ENCODE data around the gene CDX4. TPM values are rescaled to one million over a fixed set of nuclear protein-coding genes. Genes with fewer than 3 reads are reported as not detected.

CDX4 gene
- total RNA-seq, 2 experiments from 2014 or later: not detected

DNA sequence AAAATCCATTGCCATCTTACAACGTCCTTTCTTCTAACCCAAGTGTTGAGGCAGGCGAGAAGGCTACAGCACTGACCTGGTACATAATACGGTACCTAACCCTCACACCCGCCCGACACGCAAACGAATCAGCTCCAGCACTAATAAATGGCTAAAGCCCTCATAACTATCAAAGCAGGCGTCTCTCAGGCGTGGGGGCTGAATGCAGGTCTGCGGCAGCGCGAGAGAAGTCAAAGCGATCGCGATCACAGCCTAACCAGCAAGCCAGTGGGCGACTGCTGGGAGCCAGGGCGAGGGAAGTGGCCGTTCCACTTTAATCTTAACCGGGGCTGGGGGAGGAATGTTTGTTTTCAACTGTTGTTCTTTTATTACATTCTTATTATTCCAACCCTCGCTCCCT is 1.5 kb downstream of the CDX4 start:
- Mint-ChIP-seq H3K27me3 (peaks cover 76% of the 10 kb centered on the region), H3K36me3 (ENCODE audit: low read depth) (no peaks in the 10 kb centered on the region), H3K27ac (no peak overlapping the region), H3K4me3 (no peak overlapping the region), H3K9me3 (no peaks in the 10 kb centered on the region), H3K4me1 (ENCODE audit: low read depth) (no peaks in the 10 kb centered on the region)
- no peak overlapping the region for H3K27ac ChIP-seq (ENCODE audit: low read depth in 1 of 2, low read length in 2 of 2)
- no peak for DNase-seq
- no peak overlapping the region for H3K4me3 ChIP-seq (ENCODE audit: low read length)
- peaks cover 0 to 12% of the 10 kb centered on the region in 2 experiments for H3K9me3 ChIP-seq (ENCODE audit: control insufficient read depth in 1 of 2, insufficient read depth in 1 of 2, low read length in 2 of 2)
- TF ChIP-seq, protein P1, sequence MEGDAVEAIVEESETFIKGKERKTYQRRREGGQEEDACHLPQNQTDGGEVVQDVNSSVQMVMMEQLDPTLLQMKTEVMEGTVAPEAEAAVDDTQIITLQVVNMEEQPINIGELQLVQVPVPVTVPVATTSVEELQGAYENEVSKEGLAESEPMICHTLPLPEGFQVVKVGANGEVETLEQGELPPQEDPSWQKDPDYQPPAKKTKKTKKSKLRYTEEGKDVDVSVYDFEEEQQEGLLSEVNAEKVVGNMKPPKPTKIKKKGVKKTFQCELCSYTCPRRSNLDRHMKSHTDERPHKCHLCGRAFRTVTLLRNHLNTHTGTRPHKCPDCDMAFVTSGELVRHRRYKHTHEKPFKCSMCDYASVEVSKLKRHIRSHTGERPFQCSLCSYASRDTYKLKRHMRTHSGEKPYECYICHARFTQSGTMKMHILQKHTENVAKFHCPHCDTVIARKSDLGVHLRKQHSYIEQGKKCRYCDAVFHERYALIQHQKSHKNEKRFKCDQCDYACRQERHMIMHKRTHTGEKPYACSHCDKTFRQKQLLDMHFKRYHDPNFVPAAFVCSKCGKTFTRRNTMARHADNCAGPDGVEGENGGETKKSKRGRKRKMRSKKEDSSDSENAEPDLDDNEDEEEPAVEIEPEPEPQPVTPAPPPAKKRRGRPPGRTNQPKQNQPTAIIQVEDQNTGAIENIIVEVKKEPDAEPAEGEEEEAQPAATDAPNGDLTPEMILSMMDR (IDR thresholded peaks at IDR 0.05): no peak
- H3K27me3 ChIP-seq (ENCODE audit: control insufficient read depth in 1 of 2, insufficient read depth in 2 of 2, low read length in 2 of 2): peaks cover 18 to 36% of the 10 kb centered on the region in 2 experiments
- no peaks in the 10 kb centered on the region for H3K4me1 ChIP-seq (ENCODE audit: insufficient read depth, low read length)
- ATAC-seq (ENCODE audit: poor library complexity): no peak
- intact Hi-C loops (cut with DNase I, micrococcal nuclease): no loop called here
- H3K36me3 ChIP-seq (ENCODE audit: insufficient read depth, low read length): no peaks in the 10 kb centered on the region
- ChIA-PET POLR2A (no interaction called here), CTCF (no interaction called here)

DNA sequence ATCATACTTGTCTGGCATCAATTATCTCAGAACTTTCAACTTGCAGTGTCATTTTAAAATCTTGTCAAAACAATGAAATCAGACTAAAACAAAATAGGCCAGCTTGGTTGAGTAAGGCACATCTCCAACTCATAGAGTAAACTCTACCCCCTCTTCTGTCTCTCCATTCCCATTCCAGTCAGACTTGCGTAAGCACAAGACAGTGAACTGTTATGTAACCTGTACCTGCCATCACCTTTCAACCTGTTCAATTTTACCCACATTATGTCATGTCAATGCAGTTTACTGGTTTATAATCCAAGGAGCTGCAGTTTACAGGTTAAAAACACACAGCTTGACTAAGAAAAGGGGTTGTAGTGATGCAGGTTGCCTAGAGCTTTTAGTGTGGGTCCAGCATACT is 8.3 kb downstream of the CDX4 start:
- Mint-ChIP-seq H3K4me3 (no peak overlapping the region), H3K9me3 (no peaks in the 10 kb centered on the region), H3K27ac (no peak overlapping the region), H3K27me3 (peaks cover 22% of the 10 kb centered on the region), H3K36me3 (ENCODE audit: low read depth) (no peaks in the 10 kb centered on the region), H3K4me1 (ENCODE audit: low read depth) (no peaks in the 10 kb centered on the region)
- H3K27me3 ChIP-seq (ENCODE audit: control insufficient read depth in 1 of 2, insufficient read depth in 2 of 2, low read length in 2 of 2): peaks cover 0 to 4% of the 10 kb centered on the region in 2 experiments
- H3K4me1 ChIP-seq (ENCODE audit: insufficient read depth, low read length): no peaks in the 10 kb centered on the region
- no peak for DNase-seq
- ChIA-PET POLR2A (no interaction called here), CTCF (no interaction called here)
- no peak for ATAC-seq (ENCODE audit: poor library complexity)
- TF ChIP-seq, protein P1 (IDR thresholded peaks at IDR 0.05): no peak
- H3K4me3 ChIP-seq (ENCODE audit: low read length): no peak overlapping the region
- H3K27ac ChIP-seq (ENCODE audit: low read depth in 1 of 2, low read length in 2 of 2): no peak overlapping the region
- H3K9me3 ChIP-seq (ENCODE audit: control insufficient read depth in 1 of 2, insufficient read depth in 1 of 2, low read length in 2 of 2): no peaks in the 10 kb centered on the region
- no peaks in the 10 kb centered on the region for H3K36me3 ChIP-seq (ENCODE audit: insufficient read depth, low read length)
- intact Hi-C loops (cut with DNase I, micrococcal nuclease): no loop called here

DNA sequence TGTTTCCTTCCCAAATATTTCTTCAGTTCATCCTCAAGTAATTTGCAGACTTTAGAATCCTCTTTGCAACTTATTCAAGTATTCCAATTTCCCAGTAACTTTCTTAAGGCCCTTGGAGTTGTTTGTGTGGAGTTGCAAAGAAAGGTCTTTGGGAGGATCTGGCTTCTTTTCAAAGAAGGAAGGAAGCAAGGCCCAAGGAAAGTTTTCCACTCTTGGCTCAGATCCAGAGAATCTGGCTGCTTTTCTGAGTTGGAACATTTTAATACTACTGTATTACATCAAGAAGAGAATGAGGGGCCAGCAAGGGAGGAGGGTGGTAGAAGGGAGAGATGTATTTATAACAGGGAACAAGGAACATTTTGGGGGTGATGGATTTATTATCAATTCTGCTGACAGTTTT is 10.5 kb downstream of the CDX4 start:
- no peaks in the 10 kb centered on the region for H3K27me3 ChIP-seq (ENCODE audit: control insufficient read depth in 1 of 2, insufficient read depth in 2 of 2, low read length in 2 of 2)
- Mint-ChIP-seq H3K4me1 (ENCODE audit: low read depth) (no peaks in the 10 kb centered on the region), H3K27ac (no peak overlapping the region), H3K9me3 (no peaks in the 10 kb centered on the region), H3K36me3 (ENCODE audit: low read depth) (no peaks in the 10 kb centered on the region), H3K27me3 (peaks cover 5% of the 10 kb centered on the region), H3K4me3 (no peak overlapping the region)
- DNase-seq (no peak), ATAC-seq (ENCODE audit: poor library complexity) (no peak)
- ChIA-PET CTCF (no interaction called here), POLR2A (no interaction called here)
- TF ChIP-seq, protein P1 (IDR thresholded peaks at IDR 0.05): no peak
- no peaks in the 10 kb centered on the region for H3K9me3 ChIP-seq (ENCODE audit: control insufficient read depth in 1 of 2, insufficient read depth in 1 of 2, low read length in 2 of 2)
- no peak overlapping the region for H3K27ac ChIP-seq (ENCODE audit: low read depth in 1 of 2, low read length in 2 of 2)
- H3K36me3 ChIP-seq (ENCODE audit: insufficient read depth, low read length): no peaks in the 10 kb centered on the region
- H3K4me1 ChIP-seq (ENCODE audit: insufficient read depth, low read length): no peaks in the 10 kb centered on the region
- intact Hi-C loops (cut with DNase I, micrococcal nuclease): no loop called here
- no peak overlapping the region for H3K4me3 ChIP-seq (ENCODE audit: low read length)

All from CD4-positive, alpha-beta T cell (primary cell).